ENCODE results near the gene IL6ST. TPM values are rescaled to one million over a fixed set of nuclear protein-coding genes. Genes with fewer than 3 reads are reported as not detected.
"Not testable (repeated sequence)": the region's sequence is repeated elsewhere in the genome, so short reads cannot be mapped to it uniquely, and the experiment has no call there.

Gene IL6ST
- total RNA-seq, 2 donors from 2014 or later: 52.7 to 55.4 TPM

DNA sequence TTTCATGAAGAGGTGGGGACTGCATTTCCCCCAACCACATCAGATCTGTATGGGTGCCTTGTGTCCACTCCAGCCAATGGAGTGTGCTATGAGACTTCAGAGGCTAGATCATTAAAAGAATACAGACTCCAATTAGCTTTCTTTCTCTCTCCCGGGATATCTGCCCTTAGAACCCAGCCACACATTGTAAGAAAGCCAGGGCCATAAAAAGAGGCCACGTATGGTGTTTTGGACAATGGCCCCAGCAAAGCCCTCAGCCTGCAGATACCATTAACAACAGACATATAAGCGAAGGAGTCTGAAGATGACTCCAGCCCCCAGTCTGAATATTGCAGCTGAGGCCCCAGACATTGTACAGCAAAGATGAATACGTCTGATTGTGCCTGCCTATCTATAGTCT, 21.5 kb downstream of the IL6ST start:
- Mint-ChIP-seq H3K27me3 (no peaks in the 10 kb centered on the region), H3K36me3 (no peaks in the 10 kb centered on the region), H3K9me3 (no peaks in the 10 kb centered on the region), H3K4me1 (ENCODE audit: low read depth in 2 of 2) (peaks cover 11 to 13% of the 10 kb centered on the region in 2 donors), H3K27ac (no peak overlapping the region), H3K4me3 (no peak overlapping the region)
- ATAC-seq (no peak), DNase-seq (ENCODE audit: low spot score) (no peak)

GRCh38 chr5:55969956-55970355, 24.8 kb downstream of the IL6ST start:
- no peaks in the 10 kb centered on the region for H3K27me3 Mint-ChIP-seq

DNA sequence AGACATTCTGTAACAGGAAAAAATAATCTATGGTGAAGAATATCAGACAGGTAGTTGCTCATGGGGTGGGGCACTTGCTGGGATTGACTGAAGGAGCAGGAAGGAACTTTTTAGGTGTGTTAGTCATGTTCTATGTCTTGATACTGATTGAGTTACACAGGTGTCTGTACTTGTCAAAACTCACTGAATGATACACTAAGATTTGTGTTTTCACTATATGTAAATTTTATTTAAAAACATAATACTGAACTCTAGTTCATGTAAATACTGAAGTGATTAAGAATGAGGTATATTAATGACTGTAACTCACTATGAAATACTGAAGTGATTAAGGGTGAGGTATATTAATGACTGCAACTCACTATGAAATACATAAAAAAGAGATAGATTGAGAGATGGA, 28.5 kb downstream of the IL6ST start:
- Mint-ChIP-seq H3K36me3 (peaks cover 12% of the 10 kb centered on the region), H3K4me3 (no peak overlapping the region), H3K27me3 (no peaks in the 10 kb centered on the region), H3K27ac (peak overlapping the region in 1 of 2 donors; percentile 38), H3K9me3 (no peaks in the 10 kb centered on the region), H3K4me1 (ENCODE audit: low read depth in 2 of 2) (peaks cover 8 to 10% of the 10 kb centered on the region in 2 donors)
- ATAC-seq: peak in 1 of 2 donors; percentile 20
- DNase-seq (ENCODE audit: low spot score): no peak

More at GRCh38 chr5:55969956-55970355, 24.8 kb downstream of the IL6ST start:
- DNase-seq (ENCODE audit: low spot score) (no peak), ATAC-seq (no peak)
- Mint-ChIP-seq H3K36me3 (peaks cover 7% of the 10 kb centered on the region), H3K4me3 (no peak overlapping the region), H3K9me3 (no peaks in the 10 kb centered on the region), H3K27ac (no peak overlapping the region), H3K4me1 (ENCODE audit: low read depth in 2 of 2) (peaks cover 11 to 12% of the 10 kb centered on the region in 2 donors)

DNA sequence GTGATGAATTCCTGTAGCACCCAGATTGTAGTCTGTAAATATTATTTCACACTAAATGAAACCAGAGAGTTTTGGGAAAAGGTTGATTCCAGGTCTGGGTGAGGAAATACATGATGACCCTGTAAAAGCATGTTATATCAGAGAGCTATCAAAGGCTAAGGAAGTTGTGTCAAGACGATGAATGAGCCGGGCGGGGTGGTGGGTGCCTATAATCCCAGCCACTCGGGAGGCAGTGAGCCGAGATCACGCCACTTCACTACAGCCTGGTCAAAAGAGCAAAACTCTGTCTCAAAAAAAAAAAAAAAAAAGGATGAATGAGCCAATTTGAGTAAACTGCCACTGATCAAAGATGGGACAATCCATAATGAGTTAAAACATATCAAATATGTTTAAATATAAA, 29.2 kb downstream of the IL6ST start:
- DNase-seq (ENCODE audit: low spot score) (no peak), ATAC-seq (no peak)
- H3K4me3 Mint-ChIP-seq: no peak overlapping the region
- H3K4me1 Mint-ChIP-seq (ENCODE audit: low read depth in 2 of 2): peaks cover 2 to 7% of the 10 kb centered on the region in 2 donors
- H3K27me3 Mint-ChIP-seq: no peaks in the 10 kb centered on the region
- H3K9me3 Mint-ChIP-seq: no peaks in the 10 kb centered on the region
- H3K36me3 Mint-ChIP-seq: peaks cover 12% of the 10 kb centered on the region
- H3K27ac Mint-ChIP-seq: no peak overlapping the region

DNA sequence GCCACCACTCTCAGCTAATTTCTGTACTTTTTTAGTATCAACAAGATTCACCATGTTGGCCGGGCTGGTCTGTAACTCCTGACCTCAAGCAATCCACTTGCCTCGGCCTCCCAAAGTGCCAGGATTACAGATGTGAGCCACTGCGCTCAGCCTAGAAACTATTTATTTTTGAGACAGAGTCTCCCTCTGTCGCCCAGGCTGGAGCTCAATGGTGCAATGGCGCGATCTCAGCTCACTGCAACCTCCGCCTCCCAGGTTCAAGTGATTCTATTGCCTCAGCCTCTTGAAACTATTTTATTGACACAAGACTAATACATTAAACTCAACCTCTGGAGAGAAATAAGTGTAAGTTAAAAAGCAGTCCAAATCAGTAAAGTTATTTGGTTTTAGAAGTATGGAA, 34.0 kb downstream of the IL6ST start:
- Mint-ChIP-seq H3K27me3 (no peaks in the 10 kb centered on the region), H3K36me3 (peaks cover 12% of the 10 kb centered on the region), H3K4me1 (ENCODE audit: low read depth in 2 of 2) (no peaks in the 10 kb centered on the region), H3K27ac (no peak overlapping the region), H3K9me3 (no peaks in the 10 kb centered on the region), H3K4me3 (no peak overlapping the region)
- DNase-seq (ENCODE audit: low spot score) (no peak), ATAC-seq (no peak)

GRCh38 chr5:55959208-55959607, 35.6 kb downstream of the IL6ST start:
- H3K9me3 Mint-ChIP-seq: no peaks in the 10 kb centered on the region
- ATAC-seq (no peak), DNase-seq (ENCODE audit: low spot score) (no peak)
- no peaks in the 10 kb centered on the region for H3K4me1 Mint-ChIP-seq (ENCODE audit: low read depth in 2 of 2)
- no peak overlapping the region for H3K4me3 Mint-ChIP-seq
- no peaks in the 10 kb centered on the region for H3K27me3 Mint-ChIP-seq
- no peak overlapping the region for H3K27ac Mint-ChIP-seq
- peaks cover 16% of the 10 kb centered on the region for H3K36me3 Mint-ChIP-seq

- not testable (repeated sequence) for H3K27me3 Mint-ChIP-seq; H3K9me3 Mint-ChIP-seq; H3K27ac Mint-ChIP-seq; H3K4me1 Mint-ChIP-seq (ENCODE audit: low read depth in 2 of 2); H3K4me3 Mint-ChIP-seq; ATAC-seq; DNase-seq (ENCODE audit: low spot score)
- H3K36me3 Mint-ChIP-seq: peaks cover 12% of the 10 kb centered on the region
These were observed 53.6 kb downstream of the IL6ST start for GRCh38 chr5:55941154-55941553.

DNA sequence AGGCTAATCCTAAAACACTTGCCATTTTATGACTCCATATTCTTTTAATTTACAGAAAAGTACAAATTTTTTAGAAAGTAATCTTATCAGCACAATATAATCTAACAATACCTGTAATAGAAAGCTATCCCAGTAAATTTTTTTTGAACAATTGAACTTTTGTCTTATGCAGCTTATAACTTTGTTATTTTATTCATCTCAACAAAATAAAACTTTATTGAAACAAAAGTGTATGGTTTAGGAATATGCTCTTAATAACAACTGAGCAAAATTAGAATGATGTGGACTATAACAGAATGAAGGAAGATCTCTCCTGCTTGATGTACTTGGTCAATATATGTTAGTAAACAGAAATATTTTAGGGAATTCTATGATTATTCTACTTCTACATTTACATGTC, 57.2 kb downstream of the IL6ST start:
- not testable (repeated sequence) for H3K36me3 Mint-ChIP-seq; H3K27me3 Mint-ChIP-seq; DNase-seq (ENCODE audit: low spot score); ATAC-seq; H3K27ac Mint-ChIP-seq; H3K4me1 Mint-ChIP-seq (ENCODE audit: low read depth in 2 of 2); H3K9me3 Mint-ChIP-seq; H3K4me3 Mint-ChIP-seq

- Mint-ChIP-seq H3K27ac (no peak overlapping the region), H3K9me3 (no peaks in the 10 kb centered on the region), H3K36me3 (peaks cover 6% of the 10 kb centered on the region), H3K27me3 (no peaks in the 10 kb centered on the region), H3K4me1 (ENCODE audit: low read depth in 2 of 2) (no peaks in the 10 kb centered on the region), H3K4me3 (no peak overlapping the region)
- ATAC-seq (peak; percentile 75 to 82), DNase-seq (ENCODE audit: low spot score) (peak; percentile 69)
These were observed 58.6 kb downstream of the IL6ST start for GRCh38 chr5:55936100-55936693.

GRCh38 chr5:55935371-55935770, 59.4 kb downstream of the IL6ST start:
- H3K4me3 Mint-ChIP-seq: no peak overlapping the region
- H3K27ac Mint-ChIP-seq: no peak overlapping the region
- ATAC-seq (no peak), DNase-seq (ENCODE audit: low spot score) (no peak)
- H3K36me3 Mint-ChIP-seq: peaks cover 5% of the 10 kb centered on the region
- H3K9me3 Mint-ChIP-seq: no peaks in the 10 kb centered on the region
- no peaks in the 10 kb centered on the region for H3K27me3 Mint-ChIP-seq
- H3K4me1 Mint-ChIP-seq (ENCODE audit: low read depth in 2 of 2): no peaks in the 10 kb centered on the region

DNA sequence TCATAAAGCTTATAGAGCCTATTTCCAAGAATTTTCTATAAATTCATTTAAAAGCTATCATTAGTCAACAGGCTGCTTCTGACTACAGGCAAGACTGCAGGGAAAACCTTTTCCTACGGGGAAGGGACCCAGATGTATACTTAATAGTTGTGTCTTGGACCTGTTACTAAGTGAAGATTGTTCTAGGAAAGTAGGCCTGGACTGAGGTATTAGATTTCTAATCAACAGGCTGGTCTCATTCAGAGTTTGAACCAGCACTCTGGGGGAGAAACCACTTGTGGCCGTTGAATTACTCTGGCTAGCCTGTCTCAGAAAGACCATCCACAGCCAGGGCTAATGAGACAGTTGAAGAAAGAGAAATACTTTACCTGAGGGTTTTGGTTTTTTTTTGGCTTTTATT, 60.0 kb downstream of the IL6ST start:
- no peak for DNase-seq (ENCODE audit: low spot score)
- Mint-ChIP-seq H3K4me3 (no peak overlapping the region), H3K36me3 (no peaks in the 10 kb centered on the region), H3K4me1 (ENCODE audit: low read depth in 2 of 2) (no peaks in the 10 kb centered on the region), H3K9me3 (no peaks in the 10 kb centered on the region), H3K27ac (no peak overlapping the region), H3K27me3 (no peaks in the 10 kb centered on the region)
- no peak for ATAC-seq

- no peak overlapping the region for H3K27ac Mint-ChIP-seq
- DNase-seq (ENCODE audit: low spot score) (no peak), ATAC-seq (no peak)
- H3K9me3 Mint-ChIP-seq: no peaks in the 10 kb centered on the region
- no peak overlapping the region for H3K4me3 Mint-ChIP-seq
- no peaks in the 10 kb centered on the region for H3K27me3 Mint-ChIP-seq
- H3K4me1 Mint-ChIP-seq (ENCODE audit: low read depth in 2 of 2): no peaks in the 10 kb centered on the region
- H3K36me3 Mint-ChIP-seq: no peaks in the 10 kb centered on the region
These were observed 60.6 kb downstream of the IL6ST start for GRCh38 chr5:55934115-55934613.

GRCh38 chr5:55933377-55934114, 61.2 kb downstream of the IL6ST start:
- Mint-ChIP-seq H3K36me3 (no peaks in the 10 kb centered on the region), H3K27me3 (no peaks in the 10 kb centered on the region), H3K4me3 (no peak overlapping the region), H3K4me1 (ENCODE audit: low read depth in 2 of 2) (no peaks in the 10 kb centered on the region), H3K9me3 (no peaks in the 10 kb centered on the region), H3K27ac (no peak overlapping the region)
- ATAC-seq (no peak), DNase-seq (ENCODE audit: low spot score) (no peak)

DNA sequence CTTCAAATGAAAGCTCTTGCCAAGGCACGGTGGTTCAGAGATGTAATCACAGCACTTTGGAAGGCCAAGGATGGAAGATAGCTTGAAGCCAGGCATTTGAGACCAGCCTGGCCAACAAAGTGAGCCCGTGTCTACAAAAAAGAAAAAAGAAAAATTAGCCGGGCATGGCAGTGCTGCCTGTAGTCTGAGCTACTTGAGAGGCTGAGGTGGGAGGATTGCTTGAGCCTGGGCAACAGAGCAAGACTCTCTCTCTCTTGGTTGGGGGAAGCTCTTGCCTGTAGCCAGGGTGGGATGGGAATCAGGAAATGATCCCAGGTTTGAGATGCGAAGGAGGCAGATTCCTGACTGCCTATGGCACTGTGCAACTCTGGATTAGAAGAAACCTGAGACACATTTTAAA, 62.1 kb downstream of the IL6ST start:
- ATAC-seq (no peak), DNase-seq (ENCODE audit: low spot score) (no peak)
- Mint-ChIP-seq H3K4me1 (ENCODE audit: low read depth in 2 of 2) (no peaks in the 10 kb centered on the region), H3K9me3 (no peaks in the 10 kb centered on the region), H3K27me3 (no peaks in the 10 kb centered on the region), H3K27ac (no peak overlapping the region), H3K36me3 (no peaks in the 10 kb centered on the region), H3K4me3 (no peak overlapping the region)

Data from natural killer cell treated with Interleukin-12 subunit alpha and Interleukin-12 subunit beta and Interleukin-15 and Interleukin-18, amount 100 ng/mL, for 72 hours (primary cell).